ENCODE data around the gene MRPL23. TPM values are rescaled to one million over a fixed set of nuclear protein-coding genes. Genes with fewer than 3 reads are reported as not detected.

Gene MRPL23
- total RNA-seq, 1 donor, result 206 TPM

- no peak for DNase-seq (ENCODE audit: low read depth in 2 of 3, low spot score in 2 of 3)
These were observed 41.7 kb downstream of the MRPL23 start for GRCh38 chr11:1988667-1989317.

GRCh38 chr11:1989953-1990352 lies 42.8 kb downstream of the MRPL23 start:
- DNase-seq (ENCODE audit: low read depth in 2 of 3, low spot score in 2 of 3), result no peak

- DNase-seq (ENCODE audit: low read depth in 2 of 3, low spot score in 2 of 3), result no peak
These were observed 43.9 kb downstream of the MRPL23 start for GRCh38 chr11:1990872-1991578.

GRCh38 chr11:1992111-1992510 lies 45.0 kb downstream of the MRPL23 start:
- no peak for DNase-seq (ENCODE audit: low read depth in 2 of 3, low spot score in 2 of 3)

- DNase-seq (ENCODE audit: low read depth in 2 of 3, low spot score in 2 of 3), result no peak
These were observed 47.0 kb downstream of the MRPL23 start for GRCh38 chr11:1994121-1994520.

GRCh38 chr11:1997755-1998154 lies 50.6 kb downstream of the MRPL23 start, which contains the start of gene H19:
H19 (minus strand) TSS chr11:1997842.
- DNase-seq (ENCODE audit: low read depth in 2 of 3, low spot score in 2 of 3), result no peak

- no peak for DNase-seq (ENCODE audit: low read depth in 2 of 3, low spot score in 2 of 3)
These were observed 51.2 kb downstream of the MRPL23 start for GRCh38 chr11:1998290-1998689.

- DNase-seq (ENCODE audit: low read depth in 2 of 3, low spot score in 2 of 3), result no peak
These were observed 51.7 kb downstream of the MRPL23 start for GRCh38 chr11:1998861-1999260.

- DNase-seq (ENCODE audit: low read depth in 2 of 3, low spot score in 2 of 3), result no peak
These were observed 55.1 kb downstream of the MRPL23 start for GRCh38 chr11:2002042-2002776.

GRCh38 chr11:2002807-2003206 lies 55.7 kb downstream of the MRPL23 start:
- DNase-seq (ENCODE audit: low read depth in 2 of 3, low spot score in 2 of 3), result no peak

- no peak for DNase-seq (ENCODE audit: low read depth in 2 of 3, low spot score in 2 of 3)
These were observed 57.3 kb downstream of the MRPL23 start for GRCh38 chr11:2004466-2004865.

Small RNA genes within 50 kb of the gene (small RNA-seq; reads per million reads assigned to genes)
- gene RF01972 (not detected), gene RF01973 (not detected)

Other genes starting within 250 kb of the MRPL23 start
- gene IFITM10, start 196.7 kb upstream of the MRPL23 start, total RNA-seq, result 1.1 TPM
- gene CTSD, start 183.4 kb upstream of the MRPL23 start, total RNA-seq, result 259 TPM
- gene SYT8, start 112.3 kb upstream of the MRPL23 start, total RNA-seq, result not detected
- 1.3 TPM for gene TNNI2, start 108.4 kb upstream of the MRPL23 start, total RNA-seq
- 79.4 TPM for gene LSP1, start 94.2 kb upstream of the MRPL23 start, total RNA-seq
- gene PRR33, start 55.4 kb upstream of the MRPL23 start, total RNA-seq, result 0.54 TPM
- 3.2 TPM for gene TNNT3, start 27.6 kb upstream of the MRPL23 start, total RNA-seq
- gene H19, start 50.5 kb downstream of the MRPL23 start, total RNA-seq, result 2.7 TPM
- under 0.01 TPM for gene IGF2, start 192.1 kb downstream of the MRPL23 start, total RNA-seq
- not detected for gene INS, start 213.9 kb downstream of the MRPL23 start, total RNA-seq
- under 0.01 TPM for gene TH, start 224.5 kb downstream of the MRPL23 start, total RNA-seq

All from hematopoietic multipotent progenitor cell (in vitro differentiated cells).